Activated T-helper 1 cell treated with anti-CD3 and anti-CD28 coated beads, Interleukin-12 subunit alpha, Interleukin-12 subunit beta, Interleukin-2, Interleukin-4 antibody, amounts not matched to agents 30 ng/mL and 10 ng/mL and 1 ng/mL, durations not matched to agents 14 hours and 24 hours and 36 hours (primary cell): Measurements from ENCODE around the gene MOGAT3. TPM values are rescaled to one million over a fixed set of nuclear protein-coding genes. Genes with fewer than 3 reads are reported as not detected.

Source experiments
- DNase-seq: peaks from one replicate; pipeline ENCODE4 v3.0.0; 2021; ENCODE audit warnings: low spot score
- H3K27ac Mint-ChIP-seq: one replicate; pipeline ENCODE4 v1.8.0; 2021; ENCODE audit warnings: mild to moderate bottlenecking, mixed read lengths
- H3K27me3 Mint-ChIP-seq: one replicate; pipeline ENCODE4 v1.8.0; 2022; ENCODE audit warnings: mild to moderate bottlenecking, moderate library complexity, mixed read lengths; ENCODE audit not compliant: insufficient read depth
- H3K36me3 Mint-ChIP-seq: one replicate; pipeline ENCODE4 v1.8.0; 2021; ENCODE audit warnings: low read depth, mixed read lengths
- H3K4me1 Mint-ChIP-seq: one replicate; pipeline ENCODE4 v1.8.0; 2021; ENCODE audit warnings: low read depth, mixed read lengths
- H3K4me3 Mint-ChIP-seq: one replicate; pipeline ENCODE4 v1.8.0; 2021; ENCODE audit warnings: mild to moderate bottlenecking, moderate library complexity, mixed read lengths
- H3K9me3 Mint-ChIP-seq: one replicate; pipeline ENCODE4 v1.8.0; 2021; ENCODE audit warnings: mixed read lengths
- intact Hi-C: fragments of 100-400 bp; cut with micrococcal nuclease; formaldehyde crosslinking; loops from one replicate; pipeline ENCODE4 v1.15.1; 2024
- total RNA-seq: library from RNA; stranded (reverse); gene quantifications from 2 replicates; pipeline ENCODE4 v1.2.3, GENCODE V29; 2022

The MOGAT3 gene
- total RNA-seq, 1 donor from 2014 or later: not detected

- Mint-ChIP-seq H3K4me1 (peaks cover 8% of the 10 kb centered on the region), H3K36me3 (peaks cover 12% of the 10 kb centered on the region), H3K9me3 (no peaks in the 10 kb centered on the region), H3K4me3 (no peak overlapping the region), H3K27ac (no peak overlapping the region), H3K27me3 (no peaks in the 10 kb centered on the region)
- no peak for DNase-seq
- intact Hi-C loops: no loop called here
These were observed 38.5 kb upstream of the MOGAT3 start for GRCh38 chr7:101239191-101239950.

- Mint-ChIP-seq H3K4me3 (no peak overlapping the region), H3K4me1 (peaks cover 2% of the 10 kb centered on the region)
- intact Hi-C loops: no loop called here
These were observed 37.7 kb upstream of the MOGAT3 start for GRCh38 chr7:101238226-101239182.

GRCh38 chr7:101237206-101238067 is 36.6 kb upstream of the MOGAT3 start, which contains the start of gene CLDN15:
Gene CLDN15, minus strand, starts transcription at chr7:101237802. Its CDS starts 221 bp downstream, at chr7:101237581.
- no peak within 1 kb of the TSS for H3K27ac Mint-ChIP-seq
- H3K27me3 Mint-ChIP-seq: no peaks in the 10 kb centered on the region
- DNase-seq: no peak
- no peaks in the 10 kb centered on the region for H3K4me1 Mint-ChIP-seq
- no peak within 1 kb of the TSS for H3K4me3 Mint-ChIP-seq
- intact Hi-C loops: no loop called here
- H3K9me3 Mint-ChIP-seq: no peaks in the 10 kb centered on the region
- H3K36me3 Mint-ChIP-seq: peaks cover 6% of the 10 kb centered on the region

More at GRCh38 chr7:101238226-101239182, 37.7 kb upstream of the MOGAT3 start:
- Mint-ChIP-seq H3K27ac (no peak overlapping the region), H3K27me3 (no peaks in the 10 kb centered on the region), H3K9me3 (no peaks in the 10 kb centered on the region), H3K36me3 (peaks cover 7% of the 10 kb centered on the region)
- DNase-seq: no peak

- H3K4me3 Mint-ChIP-seq: no peak overlapping the region
These were observed 35.5 kb upstream of the MOGAT3 start for GRCh38 chr7:101236292-101236835.

GRCh38 chr7:101235522-101235921 is 34.7 kb upstream of the MOGAT3 start:
- intact Hi-C loops: loop anchor here (2.0 kb wide), 1 partner anchor 47 kb away; no protein-coding TSS in a partner anchor
- H3K36me3 Mint-ChIP-seq: peaks cover 10% of the 10 kb centered on the region
- no peaks in the 10 kb centered on the region for H3K9me3 Mint-ChIP-seq
- no peak overlapping the region for H3K4me3 Mint-ChIP-seq
- no peak for DNase-seq
- no peaks in the 10 kb centered on the region for H3K4me1 Mint-ChIP-seq
- H3K27ac Mint-ChIP-seq: no peak overlapping the region
- H3K27me3 Mint-ChIP-seq: no peaks in the 10 kb centered on the region

More at GRCh38 chr7:101236292-101236835, 35.5 kb upstream of the MOGAT3 start:
- Mint-ChIP-seq H3K27ac (no peak overlapping the region), H3K27me3 (no peaks in the 10 kb centered on the region), H3K4me1 (no peaks in the 10 kb centered on the region), H3K9me3 (no peaks in the 10 kb centered on the region), H3K36me3 (peaks cover 6% of the 10 kb centered on the region)
- intact Hi-C loops: no loop called here
- no peak for DNase-seq

- no peaks in the 10 kb centered on the region for H3K4me1 Mint-ChIP-seq
- no peak for DNase-seq
- intact Hi-C loops: loop anchor here (2.0 kb wide), 1 partner anchor 48 kb away; no protein-coding TSS in a partner anchor
- peaks cover 9% of the 10 kb centered on the region for H3K36me3 Mint-ChIP-seq
- no peaks in the 10 kb centered on the region for H3K27me3 Mint-ChIP-seq
- H3K9me3 Mint-ChIP-seq: no peaks in the 10 kb centered on the region
- no peak overlapping the region for H3K4me3 Mint-ChIP-seq
- no peak overlapping the region for H3K27ac Mint-ChIP-seq
These were observed 34.2 kb upstream of the MOGAT3 start for GRCh38 chr7:101235050-101235449.

GRCh38 chr7:101234636-101235035 is 33.8 kb upstream of the MOGAT3 start:
- no peaks in the 10 kb centered on the region for H3K9me3 Mint-ChIP-seq
- intact Hi-C loops: loop anchor here (2.0 kb wide), 1 partner anchor 48 kb away; no protein-coding TSS in a partner anchor
- no peaks in the 10 kb centered on the region for H3K27me3 Mint-ChIP-seq
- peaks cover 8% of the 10 kb centered on the region for H3K36me3 Mint-ChIP-seq
- no peak for DNase-seq
- no peak overlapping the region for H3K27ac Mint-ChIP-seq
- H3K4me3 Mint-ChIP-seq: no peak overlapping the region
- no peaks in the 10 kb centered on the region for H3K4me1 Mint-ChIP-seq

GRCh38 chr7:101233907-101234547 is 33.2 kb upstream of the MOGAT3 start:
- no peak for DNase-seq
- Mint-ChIP-seq H3K36me3 (peaks cover 8% of the 10 kb centered on the region), H3K27me3 (no peaks in the 10 kb centered on the region), H3K9me3 (no peaks in the 10 kb centered on the region), H3K4me3 (no peak overlapping the region), H3K27ac (no peak overlapping the region), H3K4me1 (no peaks in the 10 kb centered on the region)
- intact Hi-C loops: loop anchor here (2.0 kb wide), 1 partner anchor 49 kb away; no protein-coding TSS in a partner anchor

- peaks cover 6% of the 10 kb centered on the region for H3K36me3 Mint-ChIP-seq
- H3K27me3 Mint-ChIP-seq: no peaks in the 10 kb centered on the region
- no peaks in the 10 kb centered on the region for H3K4me1 Mint-ChIP-seq
- H3K9me3 Mint-ChIP-seq: no peaks in the 10 kb centered on the region
- intact Hi-C loops: no loop called here
- no peak overlapping the region for H3K4me3 Mint-ChIP-seq
- no peak overlapping the region for H3K27ac Mint-ChIP-seq
- no peak for DNase-seq
These were observed 31.5 kb upstream of the MOGAT3 start for GRCh38 chr7:101232141-101232850.

- H3K36me3 Mint-ChIP-seq: peaks cover 9% of the 10 kb centered on the region
- H3K4me1 Mint-ChIP-seq: no peaks in the 10 kb centered on the region
- H3K27ac Mint-ChIP-seq: no peak overlapping the region
- H3K4me3 Mint-ChIP-seq: no peak overlapping the region
- no peak for DNase-seq
- no peaks in the 10 kb centered on the region for H3K9me3 Mint-ChIP-seq
- intact Hi-C loops: no loop called here
- H3K27me3 Mint-ChIP-seq: no peaks in the 10 kb centered on the region
These were observed 30.8 kb upstream of the MOGAT3 start for GRCh38 chr7:101231644-101232043.

GRCh38 chr7:101226721-101227120 is 25.9 kb upstream of the MOGAT3 start:
- no peak for DNase-seq
- H3K9me3 Mint-ChIP-seq: no peaks in the 10 kb centered on the region
- H3K4me3 Mint-ChIP-seq: no peak overlapping the region
- intact Hi-C loops: no loop called here
- no peaks in the 10 kb centered on the region for H3K27me3 Mint-ChIP-seq
- no peaks in the 10 kb centered on the region for H3K4me1 Mint-ChIP-seq
- peaks cover 29% of the 10 kb centered on the region for H3K36me3 Mint-ChIP-seq
- no peak overlapping the region for H3K27ac Mint-ChIP-seq
